GM19463 (cell line): ENCODE measurements around the gene MED14.
"Not testable (repeated sequence)": the region's sequence is repeated elsewhere in the genome, so short reads cannot be mapped to it uniquely, and the experiment has no call there.

Experiments used
- ATAC-seq: cut with Tn5 transposase; IDR thresholded peaks from one replicate; pipeline ENCODE4 v1.9.1; 2021; ENCODE audit warnings: mild to moderate bottlenecking, moderate library complexity; ENCODE audit not compliant: unreplicated experiment

The MED14 gene

GRCh38 chrX:40735325-40736169, at the start of gene MED14:
TSS of gene MED14 (minus strand) at chrX:40735542. CDS start at chrX:40735412, 130 bp downstream.
- peak; percentile 91 for ATAC-seq

- ATAC-seq = no peak
These were observed 49.3 kb upstream of the MED14 start for GRCh38 chrX:40784516-40785151.

- ATAC-seq = not testable (repeated sequence)
These were observed 47.4 kb upstream of the MED14 start for GRCh38 chrX:40782644-40783259.

GRCh38 chrX:40780951-40781350, 45.6 kb upstream of the MED14 start:
- no peak for ATAC-seq

- ATAC-seq = no peak
These were observed 44.7 kb upstream of the MED14 start for GRCh38 chrX:40780082-40780481.

- ATAC-seq = no peak
These were observed 43.7 kb upstream of the MED14 start for GRCh38 chrX:40778861-40779575.

- ATAC-seq = no peak
These were observed 38.5 kb upstream of the MED14 start for GRCh38 chrX:40773809-40774208.

- ATAC-seq = no peak
These were observed 37.8 kb upstream of the MED14 start for GRCh38 chrX:40773188-40773587.

- no peak for ATAC-seq
These were observed 36.9 kb upstream of the MED14 start for GRCh38 chrX:40772290-40772689.

- no peak for ATAC-seq
These were observed 26.4 kb upstream of the MED14 start for GRCh38 chrX:40761762-40762161.

GRCh38 chrX:40759374-40759773, 24.0 kb upstream of the MED14 start:
- ATAC-seq = no peak

- ATAC-seq = no peak
These were observed 21.7 kb upstream of the MED14 start for GRCh38 chrX:40757058-40757457.

GRCh38 chrX:40755291-40756249, 20.2 kb upstream of the MED14 start:
- no peak for ATAC-seq

- no peak for ATAC-seq
These were observed 14.5 kb upstream of the MED14 start for GRCh38 chrX:40749681-40750494.

GRCh38 chrX:40748977-40749376, 13.6 kb upstream of the MED14 start:
- no peak for ATAC-seq

- no peak for ATAC-seq
These were observed 11.2 kb upstream of the MED14 start for GRCh38 chrX:40746521-40746920.

GRCh38 chrX:40736170-40736505, 796 bp upstream of the MED14 start:
- ATAC-seq = no peak

- peak; percentile 19 for ATAC-seq
These were observed 394 bp downstream of the MED14 start for GRCh38 chrX:40734971-40735324.

- ATAC-seq = no peak
These were observed 1.6 kb downstream of the MED14 start for GRCh38 chrX:40733706-40734105.
